ENCODE measurements around the gene LYZL4.

GRCh38 chr3:42441791-42442190 lies 31.4 kb upstream of the LYZL4 start:
- TF ChIP-seq CTCF (IDR thresholded peaks at IDR 0.05) (no peak), POLR2AphosphoS5 (IDR thresholded peaks at IDR 0.05) (no peak)
